HG03354 (cell line): Measurements from ENCODE around the gene COL16A1.

Experiments
- ATAC-seq: cut with Tn5 transposase; IDR thresholded peaks from one replicate; pipeline ENCODE4 v1.9.1; 2021; ENCODE audit warnings: mild to moderate bottlenecking; ENCODE audit not compliant: unreplicated experiment, poor library complexity, severe bottlenecking

Gene COL16A1

GRCh38 chr1:31633117-31633516, 70.7 kb downstream of the COL16A1 start:
- ATAC-seq: no peak

- ATAC-seq: no peak
These were observed 71.2 kb downstream of the COL16A1 start for GRCh38 chr1:31632649-31633048.

- ATAC-seq: no peak
These were observed 74.8 kb downstream of the COL16A1 start for GRCh38 chr1:31628931-31629556.

GRCh38 chr1:31627930-31628559, 75.8 kb downstream of the COL16A1 start:
- ATAC-seq: no peak

- no peak for ATAC-seq
These were observed 76.4 kb downstream of the COL16A1 start for GRCh38 chr1:31627301-31627929.

GRCh38 chr1:31626223-31627207, 77.3 kb downstream of the COL16A1 start:
- ATAC-seq: no peak

GRCh38 chr1:31625561-31626222, 78.1 kb downstream of the COL16A1 start:
- ATAC-seq: no peak

- no peak for ATAC-seq
These were observed 78.9 kb downstream of the COL16A1 start for GRCh38 chr1:31624731-31625514.

- no peak for ATAC-seq
These were observed 79.5 kb downstream of the COL16A1 start for GRCh38 chr1:31624309-31624708.

- no peak for ATAC-seq
These were observed 80.5 kb downstream of the COL16A1 start for GRCh38 chr1:31623365-31623764.

GRCh38 chr1:31621847-31622730, 81.7 kb downstream of the COL16A1 start:
- ATAC-seq: no peak

GRCh38 chr1:31621498-31621820, 82.4 kb downstream of the COL16A1 start:
- ATAC-seq: no peak

GRCh38 chr1:31620631-31621497, 83.0 kb downstream of the COL16A1 start:
- ATAC-seq: no peak

- no peak for ATAC-seq
These were observed 84.6 kb downstream of the COL16A1 start for GRCh38 chr1:31618916-31619846.

- peak; percentile 72 for ATAC-seq
These were observed 85.7 kb downstream of the COL16A1 start for GRCh38 chr1:31617916-31618746.
